Right hindlimb (tissue), 1 donor: ENCODE results near the gene HIGD1A.

Experiments
- DNase-seq: peaks from one replicate; pipeline ENCODE4 v3.0.0-alpha.2; 2018

The HIGD1A gene

GRCh38 chr3:42753757-42754156 lies 50.5 kb downstream of the HIGD1A start:
- DNase-seq = no peak

- DNase-seq = no peak
Observed at GRCh38 chr3:42752961-42753360, 51.3 kb downstream of the HIGD1A start.

- no peak for DNase-seq
Observed at GRCh38 chr3:42752441-42752840, 51.8 kb downstream of the HIGD1A start.

- no peak for DNase-seq
Observed at GRCh38 chr3:42751609-42752008, 52.7 kb downstream of the HIGD1A start.

- no peak for DNase-seq
Observed at GRCh38 chr3:42750834-42751233, 53.5 kb downstream of the HIGD1A start.

GRCh38 chr3:42749753-42750231 lies 54.5 kb downstream of the HIGD1A start:
- no peak for DNase-seq

- no peak for DNase-seq
Observed at GRCh38 chr3:42749025-42749752, 55.1 kb downstream of the HIGD1A start.

GRCh38 chr3:42747581-42747980 lies 56.7 kb downstream of the HIGD1A start:
- DNase-seq = no peak

- DNase-seq = no peak
Observed at GRCh38 chr3:42746455-42747450, 57.5 kb downstream of the HIGD1A start.

- DNase-seq = no peak
Observed at GRCh38 chr3:42745776-42746454, 58.4 kb downstream of the HIGD1A start.

GRCh38 chr3:42745291-42745745 lies 59.0 kb downstream of the HIGD1A start:
- DNase-seq = no peak

GRCh38 chr3:42743204-42743995 lies 60.9 kb downstream of the HIGD1A start:
- no peak for DNase-seq

- DNase-seq = no peak
Observed at GRCh38 chr3:42742688-42743087, 61.6 kb downstream of the HIGD1A start.

GRCh38 chr3:42742259-42742658 lies 62.0 kb downstream of the HIGD1A start:
- no peak for DNase-seq

- DNase-seq = no peak
Observed at GRCh38 chr3:42741796-42742195, 62.5 kb downstream of the HIGD1A start.

- no peak for DNase-seq
Observed at GRCh38 chr3:42739401-42740158, 64.7 kb downstream of the HIGD1A start.

GRCh38 chr3:42736531-42736930 lies 67.8 kb downstream of the HIGD1A start:
- no peak for DNase-seq

- no peak for DNase-seq
Observed at GRCh38 chr3:42736081-42736480, 68.2 kb downstream of the HIGD1A start.

- DNase-seq = no peak
Observed at GRCh38 chr3:42735615-42736014, 68.7 kb downstream of the HIGD1A start.

- DNase-seq = no peak
Observed at GRCh38 chr3:42735019-42735418, 69.3 kb downstream of the HIGD1A start.

GRCh38 chr3:42734263-42734860 lies 69.9 kb downstream of the HIGD1A start:
- DNase-seq = no peak
